ENCODE results near the gene ZFPM1.

GRCh38 chr16:88503771-88504488 lies 50.9 kb downstream of the ZFPM1 start:
- TF ChIP-seq CTCF (IDR thresholded peaks at IDR 0.05) (no peak), ZFX (IDR thresholded peaks at IDR 0.05; ENCODE audit: borderline replicate concordance) (no peak)

Measured in 22Rv1 (cell line).